Nephron (organoid): Measurements from ENCODE around the gene TRIO.

Experiments used
- H3K27ac Mint-ChIP-seq, 3 experiments: 2 replicates each; pipeline ENCODE4 v1.8.0; 2020; ENCODE audit warnings: mixed read lengths in 3 of 3, mild to moderate bottlenecking in 2 of 3, moderate library complexity in 1 of 3
- H3K27me3 Mint-ChIP-seq: 2 replicates; pipeline ENCODE4 v1.8.0; 2021; ENCODE audit warnings: low read depth, mild to moderate bottlenecking, moderate library complexity, mixed read lengths
- H3K36me3 Mint-ChIP-seq: 2 replicates; pipeline ENCODE4 v1.8.0; 2020; ENCODE audit warnings: low read depth, mixed read lengths
- H3K4me1 Mint-ChIP-seq: 2 replicates; pipeline ENCODE4 v1.8.0; 2020; ENCODE audit warnings: mixed read lengths
- H3K4me3 Mint-ChIP-seq, 3 experiments: 2 replicates each; pipeline ENCODE4 v1.8.0; 2020; ENCODE audit warnings: mild to moderate bottlenecking in 3 of 3, mixed read lengths in 3 of 3, moderate library complexity in 2 of 3
- H3K9me3 Mint-ChIP-seq: 2 replicates; pipeline ENCODE4 v1.8.0; 2020; ENCODE audit warnings: mixed read lengths
- TF ChIP-seq, protein P1 (sequence below), 3 experiments: fragments of 200-600 bp; sonication (generic); IDR thresholded peaks; one replicate each; pipeline ENCODE4 v1.5.0; 2021; ENCODE audit warnings: antibody characterized with exemption in 3 of 3; ENCODE audit not compliant: unreplicated experiment in 3 of 3

TRIO gene

DNA sequence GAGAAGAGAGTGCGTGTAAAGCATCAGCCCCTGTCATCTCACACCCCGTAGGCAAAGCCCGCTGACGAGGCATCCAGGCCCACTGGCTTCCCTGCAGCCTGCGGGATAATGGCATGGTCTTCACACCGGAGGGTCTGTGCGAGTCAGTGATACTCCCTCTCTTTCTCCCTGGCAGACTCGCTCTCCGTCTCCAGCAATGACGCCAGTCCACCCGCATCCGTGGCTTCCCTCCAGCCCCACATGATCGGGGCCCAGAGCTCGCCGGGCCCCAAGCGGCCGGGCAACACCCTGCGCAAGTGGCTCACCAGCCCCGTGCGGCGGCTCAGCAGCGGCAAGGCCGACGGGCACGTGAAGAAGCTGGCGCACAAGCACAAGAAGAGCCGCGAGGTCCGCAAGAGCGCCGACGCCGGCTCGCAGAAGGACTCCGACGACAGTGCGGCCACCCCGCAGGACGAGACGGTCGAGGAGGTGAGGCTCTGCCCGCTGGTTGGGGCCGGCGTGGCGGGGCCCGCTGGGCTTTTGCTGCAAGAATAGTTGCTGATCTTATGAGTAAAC lies 317.8 kb downstream of the TRIO start:
- Mint-ChIP-seq H3K9me3 (no peaks in the 10 kb centered on the region), H3K36me3 (peaks cover 61% of the 10 kb centered on the region), H3K27me3 (peaks cover 4% of the 10 kb centered on the region), H3K4me3 (no peak overlapping the region), H3K27ac (no peak overlapping the region), H3K4me1 (peaks cover 61% of the 10 kb centered on the region)
- TF ChIP-seq, protein P1, sequence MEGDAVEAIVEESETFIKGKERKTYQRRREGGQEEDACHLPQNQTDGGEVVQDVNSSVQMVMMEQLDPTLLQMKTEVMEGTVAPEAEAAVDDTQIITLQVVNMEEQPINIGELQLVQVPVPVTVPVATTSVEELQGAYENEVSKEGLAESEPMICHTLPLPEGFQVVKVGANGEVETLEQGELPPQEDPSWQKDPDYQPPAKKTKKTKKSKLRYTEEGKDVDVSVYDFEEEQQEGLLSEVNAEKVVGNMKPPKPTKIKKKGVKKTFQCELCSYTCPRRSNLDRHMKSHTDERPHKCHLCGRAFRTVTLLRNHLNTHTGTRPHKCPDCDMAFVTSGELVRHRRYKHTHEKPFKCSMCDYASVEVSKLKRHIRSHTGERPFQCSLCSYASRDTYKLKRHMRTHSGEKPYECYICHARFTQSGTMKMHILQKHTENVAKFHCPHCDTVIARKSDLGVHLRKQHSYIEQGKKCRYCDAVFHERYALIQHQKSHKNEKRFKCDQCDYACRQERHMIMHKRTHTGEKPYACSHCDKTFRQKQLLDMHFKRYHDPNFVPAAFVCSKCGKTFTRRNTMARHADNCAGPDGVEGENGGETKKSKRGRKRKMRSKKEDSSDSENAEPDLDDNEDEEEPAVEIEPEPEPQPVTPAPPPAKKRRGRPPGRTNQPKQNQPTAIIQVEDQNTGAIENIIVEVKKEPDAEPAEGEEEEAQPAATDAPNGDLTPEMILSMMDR (IDR thresholded peaks at IDR 0.05; ENCODE audit: unreplicated experiment in 3 of 3) = no peak

DNA sequence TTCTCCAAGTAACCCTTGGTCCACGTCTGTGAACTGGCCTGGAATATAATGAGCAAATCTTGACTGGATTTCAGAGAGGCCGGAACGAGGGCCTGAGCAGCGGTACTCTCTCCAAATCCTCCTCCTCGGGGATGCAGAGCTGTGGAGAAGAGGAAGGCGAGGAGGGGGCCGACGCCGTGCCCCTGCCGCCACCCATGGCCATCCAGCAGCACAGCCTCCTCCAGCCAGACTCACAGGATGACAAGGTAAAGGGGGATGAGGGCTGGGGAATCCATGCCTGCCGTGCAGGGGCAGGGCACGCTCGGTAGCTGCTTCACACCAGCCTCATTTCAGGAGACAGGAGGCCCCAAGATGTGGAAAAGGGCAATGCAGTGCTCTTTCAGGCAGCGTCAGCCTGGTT lies 319.5 kb downstream of the TRIO start:
- TF ChIP-seq, protein P1 (IDR thresholded peaks at IDR 0.05; ENCODE audit: unreplicated experiment in 3 of 3) = no peak
- H3K9me3 Mint-ChIP-seq = no peaks in the 10 kb centered on the region
- peaks cover 4% of the 10 kb centered on the region for H3K27me3 Mint-ChIP-seq
- no peak overlapping the region for H3K4me3 Mint-ChIP-seq
- no peak overlapping the region for H3K27ac Mint-ChIP-seq
- peaks cover 72% of the 10 kb centered on the region for H3K36me3 Mint-ChIP-seq
- H3K4me1 Mint-ChIP-seq = peaks cover 49% of the 10 kb centered on the region

GRCh38 chr5:14463629-14464028 lies 320.5 kb downstream of the TRIO start:
- Mint-ChIP-seq H3K27ac (peak overlapping the region in 2 of 3 experiments; percentile 17 to 20), H3K4me3 (no peak overlapping the region), H3K4me1 (peaks cover 43% of the 10 kb centered on the region), H3K27me3 (no peaks in the 10 kb centered on the region), H3K9me3 (no peaks in the 10 kb centered on the region), H3K36me3 (peaks cover 81% of the 10 kb centered on the region)
- TF ChIP-seq, protein P1 (IDR thresholded peaks at IDR 0.05; ENCODE audit: unreplicated experiment in 3 of 3) = no peak

GRCh38 chr5:14464096-14464495 lies 321.0 kb downstream of the TRIO start:
- no peak overlapping the region for H3K4me3 Mint-ChIP-seq
- H3K36me3 Mint-ChIP-seq = peaks cover 81% of the 10 kb centered on the region
- H3K27ac Mint-ChIP-seq = peak overlapping the region in 1 of 3 experiments; percentile 20
- TF ChIP-seq, protein P1 (IDR thresholded peaks at IDR 0.05; ENCODE audit: unreplicated experiment in 3 of 3) = no peak
- H3K9me3 Mint-ChIP-seq = no peaks in the 10 kb centered on the region
- no peaks in the 10 kb centered on the region for H3K27me3 Mint-ChIP-seq
- peaks cover 43% of the 10 kb centered on the region for H3K4me1 Mint-ChIP-seq

DNA sequence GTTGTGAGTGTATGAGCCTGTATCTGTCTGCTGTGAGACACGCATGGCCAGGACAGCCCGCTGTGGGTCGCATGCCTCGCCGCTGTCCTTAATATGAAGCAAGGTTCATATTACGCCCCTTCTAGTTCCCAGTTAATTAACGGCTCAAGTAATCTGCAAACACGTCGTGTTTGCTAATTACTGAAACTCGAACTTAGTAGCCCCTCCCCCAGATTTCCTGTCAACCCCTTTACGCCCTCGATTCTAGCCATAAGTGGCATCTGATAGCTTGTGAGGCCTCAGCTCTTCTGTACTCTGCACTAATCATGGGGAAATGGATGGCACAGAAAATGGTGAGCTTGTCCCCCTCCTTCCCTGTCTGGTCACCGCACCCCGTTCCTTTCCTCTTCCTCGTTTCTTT lies 321.5 kb downstream of the TRIO start:
- H3K27ac Mint-ChIP-seq = peak overlapping the region in 2 of 3 experiments; percentile 16 to 67
- H3K27me3 Mint-ChIP-seq = no peaks in the 10 kb centered on the region
- no peak overlapping the region for H3K4me3 Mint-ChIP-seq
- H3K36me3 Mint-ChIP-seq = peaks cover 78% of the 10 kb centered on the region
- TF ChIP-seq, protein P1 (IDR thresholded peaks at IDR 0.05; ENCODE audit: unreplicated experiment in 3 of 3) = no peak
- H3K9me3 Mint-ChIP-seq = no peaks in the 10 kb centered on the region
- peaks cover 48% of the 10 kb centered on the region for H3K4me1 Mint-ChIP-seq

- TF ChIP-seq, protein P1 (IDR thresholded peaks at IDR 0.05; ENCODE audit: unreplicated experiment in 3 of 3) = no peak
- Mint-ChIP-seq H3K27me3 (no peaks in the 10 kb centered on the region), H3K4me1 (peaks cover 51% of the 10 kb centered on the region), H3K36me3 (peaks cover 78% of the 10 kb centered on the region), H3K9me3 (no peaks in the 10 kb centered on the region), H3K27ac (peak overlapping the region in 2 of 3 experiments; percentile 16 to 67), H3K4me3 (no peak overlapping the region)
Observed at GRCh38 chr5:14465116-14465515, 322.0 kb downstream of the TRIO start.
